Stimulated activated CD4-positive, alpha-beta T cell treated with anti-CD3 and anti-CD28 coated beads, Interleukin-1b, Interleukin-23, amount 100 ng/mL, for 48 hours (primary cell): ENCODE measurements around the gene UBE2D4.
A peak's percentile ranks its signal among the peaks of the same experiment; 100 is the strongest.
"Not testable (repeated sequence)": the region's sequence is repeated elsewhere in the genome, so short reads cannot be mapped to it uniquely, and the experiment has no call there.

Experiments
- DNase-seq: peaks from one replicate; pipeline ENCODE4 v3.0.0-alpha.2; 2020

Gene UBE2D4

GRCh38 chr7:43925984-43926797 is at the start of gene UBE2D4:
Gene UBE2D4 (plus strand): TSS chr7:43926436. CDS start chr7:43926533, 97 bp downstream.
- DNase-seq, result peak; percentile 89

GRCh38 chr7:43876976-43877745 is 49.1 kb upstream of the UBE2D4 start:
- no peak for DNase-seq

- DNase-seq, result no peak
Measured at GRCh38 chr7:43877968-43878864, 48.0 kb upstream of the UBE2D4 start.

GRCh38 chr7:43878867-43879266 is 47.4 kb upstream of the UBE2D4 start:
- no peak for DNase-seq

- no peak for DNase-seq
Measured at GRCh38 chr7:43879477-43879876, 46.8 kb upstream of the UBE2D4 start.

- DNase-seq, result no peak
Measured at GRCh38 chr7:43880596-43880995, 45.6 kb upstream of the UBE2D4 start.

GRCh38 chr7:43884209-43884608 is 42.0 kb upstream of the UBE2D4 start:
- DNase-seq, result no peak

- no peak for DNase-seq
Measured at GRCh38 chr7:43884617-43885016, 41.6 kb upstream of the UBE2D4 start.

GRCh38 chr7:43888993-43889945 is 37.0 kb upstream of the UBE2D4 start:
- DNase-seq, result no peak

- no peak for DNase-seq
Measured at GRCh38 chr7:43890468-43890867, 35.8 kb upstream of the UBE2D4 start.

- no peak for DNase-seq
Measured at GRCh38 chr7:43891069-43891955, 34.9 kb upstream of the UBE2D4 start.

- no peak for DNase-seq
Measured at GRCh38 chr7:43895847-43896415, 30.3 kb upstream of the UBE2D4 start.

GRCh38 chr7:43898571-43898970 is 27.7 kb upstream of the UBE2D4 start:
- DNase-seq, result not testable (repeated sequence)

- DNase-seq, result no peak
Measured at GRCh38 chr7:43902542-43903054, 23.6 kb upstream of the UBE2D4 start.

- DNase-seq, result no peak
Measured at GRCh38 chr7:43904533-43905208, 21.6 kb upstream of the UBE2D4 start.

- DNase-seq, result no peak
Measured at GRCh38 chr7:43905209-43905946, 20.9 kb upstream of the UBE2D4 start.

- no peak for DNase-seq
Measured at GRCh38 chr7:43905956-43906330, 20.3 kb upstream of the UBE2D4 start.

- DNase-seq, result peak; percentile 29
Measured at GRCh38 chr7:43906331-43907010, 19.8 kb upstream of the UBE2D4 start, which contains the start of gene URGCP. Gene URGCP (minus strand): TSS chr7:43906596. CDS start chr7:43906575, 21 bp downstream.
